Transverse colon (tissue), 4 donors: ENCODE data around the gene DYNC1H1. TPM values are rescaled to one million over a fixed set of nuclear protein-coding genes. Genes with fewer than 3 reads are reported as not detected.

Source experiments
- DNase-seq: peaks from one replicate; pipeline ENCODE4 v3.0.0-alpha.2; 2019
- H3K27ac ChIP-seq, 4 donors: fragments of 200-600 bp; sonication (generic); 2 replicates each; pipeline ENCODE4 v1.5.1; 2016 to 2018; ENCODE audit warnings: inconsistent platforms in 4 of 4
- H3K27me3 ChIP-seq: fragments of 200-600 bp; sonication (generic); 2 replicates; pipeline ENCODE4 v1.5.1; 2017; ENCODE audit warnings: inconsistent platforms
- H3K36me3 ChIP-seq, 4 donors: fragments of 200-600 bp; sonication (generic); 2 replicates each; pipeline ENCODE4 v1.5.1; 2017 to 2019; ENCODE audit warnings: inconsistent platforms in 4 of 4
- H3K4me1 ChIP-seq, 4 donors: fragments of 200-600 bp; sonication (generic); 2 replicates each; pipeline ENCODE4 v1.5.1; 2017 to 2020; ENCODE audit warnings: inconsistent platforms in 4 of 4
- H3K4me3 ChIP-seq, 4 donors: fragments of 200-600 bp; sonication (generic); 1 replicate in 1 of 4; 2 replicates in 3 of 4; pipeline versions ENCODE4 v1.5.1 to v1.6.1; 2017 to 2019; ENCODE audit warnings: inconsistent platforms in 4 of 4
- H3K9me3 ChIP-seq, 2 donors: fragments of 200-600 bp; sonication (generic); 2 replicates each; pipeline ENCODE4 v1.5.1; 2017 to 2019; ENCODE audit warnings: inconsistent platforms in 2 of 2
- EP300 ChIP-seq: sonication (generic); formaldehyde crosslinking; IDR thresholded peaks from one replicate; pipeline ENCODE4 v1.6.1; 2017; ENCODE audit warnings: antibody characterized with exemption, low read depth
- POLR2A ChIP-seq: fragments of 450-650 bp; IDR thresholded peaks from one replicate; pipeline ENCODE4 v1.6.1; 2016; ENCODE audit warnings: antibody characterized with exemption, mild to moderate bottlenecking, moderate library complexity
- POLR2AphosphoS5 ChIP-seq, 3 donors: sonication (generic); formaldehyde crosslinking; IDR thresholded peaks; one replicate each; pipeline ENCODE4 v1.6.1; 2016; ENCODE audit warnings: antibody characterized with exemption in 3 of 3
- WGBS, 2 donors: methylation state at CpG; one replicate each; pipeline ENCODE4 v1.1.5; 2018; ENCODE audit warnings: low coverage in 1 of 2; 5-methylcytosine and 5-hydroxymethylcytosine counted together
- in situ Hi-C, 4 donors: fragments of 200-750 bp; cut with MboI; loops; one replicate each; pipeline versions ENCODE4 v1.15.0 to v1.15.1; 2017; ENCODE audit warnings: low sequenced_read_pairs in 3 of 4, low pct_ligation_motif_present in 1 of 4, low pct_unique_long_range_greater_than_20kb in 1 of 4
- intact Hi-C: fragments of 100-400 bp; cut with DNase I; formaldehyde crosslinking; loops from one replicate; pipeline ENCODE4 v1.15.1; 2023; ENCODE audit warnings: low total_unique reads
- total RNA-seq, 4 donors: library from RNA; depleted of rRNA; stranded (reverse); fragments of >200 nt; gene quantifications; one replicate each; pipeline ENCODE4 v1.1.0, GENCODE V29; 2016
- TF ChIP-seq, protein P1 (sequence below), 5 experiments: fragments of 200-600 bp in 3 of 5; fragments of 450-650 bp in 2 of 5; sonication (generic) in 3 of 5; IDR thresholded peaks; 1 replicate in 2 of 5; 2 replicates in 3 of 5; pipeline ENCODE4 v1.5.1; 2016 to 2017; ENCODE audit warnings: antibody characterized with exemption in 5 of 5, inconsistent platforms in 3 of 5, mild to moderate bottlenecking in 2 of 5, moderate library complexity in 1 of 5

DYNC1H1 gene
- total RNA-seq, 4 donors from 2014 or later: 471 to 647 (median 482) TPM

DNA sequence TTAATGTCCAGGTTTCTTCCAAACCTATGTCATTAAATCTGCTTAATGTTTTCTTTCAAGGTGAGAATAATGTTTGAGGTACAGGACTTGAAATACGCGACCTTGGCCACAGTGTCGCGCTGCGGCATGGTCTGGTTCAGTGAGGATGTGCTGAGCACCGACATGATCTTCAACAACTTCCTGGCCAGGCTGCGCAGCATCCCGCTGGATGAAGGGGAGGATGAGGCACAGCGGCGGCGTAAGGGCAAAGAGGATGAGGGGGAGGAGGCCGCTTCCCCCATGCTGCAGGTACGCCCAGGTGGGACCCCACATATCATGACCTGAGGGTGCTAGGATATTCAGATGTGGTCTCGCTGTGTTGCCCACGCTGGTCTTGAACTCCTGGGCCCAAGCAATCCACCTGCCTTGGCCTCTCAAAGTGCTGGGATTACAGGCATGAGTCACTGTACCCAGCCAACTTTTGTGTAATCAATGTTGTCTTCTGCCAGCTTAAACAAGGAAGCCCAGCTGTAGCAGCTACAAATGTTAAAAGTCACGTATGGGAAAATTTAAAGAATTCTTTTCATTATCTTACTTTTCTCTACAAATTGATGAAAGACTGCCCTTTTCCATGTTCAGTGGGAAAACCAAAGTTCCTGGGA, 50.8 kb downstream of the DYNC1H1 start:
- no peaks in the 10 kb centered on the region for H3K4me1 ChIP-seq
- H3K36me3 ChIP-seq: peaks cover 0 to 92% (median 47%) of the 10 kb centered on the region in 4 donors
- no peaks in the 10 kb centered on the region for H3K9me3 ChIP-seq
- WGBS, 2 donors: 86 to 94% methylated on average over 2 to 16 of the region's 16 CpGs
- in situ Hi-C loops: no loop called here
- no peak for DNase-seq
- H3K27ac ChIP-seq: no peak overlapping the region
- H3K4me3 ChIP-seq: no peak overlapping the region
- TF ChIP-seq EP300 (no peak), POLR2AphosphoS5 (IDR thresholded peaks at IDR 0.05) (no peak), POLR2A (no peak)
- TF ChIP-seq, protein P1, sequence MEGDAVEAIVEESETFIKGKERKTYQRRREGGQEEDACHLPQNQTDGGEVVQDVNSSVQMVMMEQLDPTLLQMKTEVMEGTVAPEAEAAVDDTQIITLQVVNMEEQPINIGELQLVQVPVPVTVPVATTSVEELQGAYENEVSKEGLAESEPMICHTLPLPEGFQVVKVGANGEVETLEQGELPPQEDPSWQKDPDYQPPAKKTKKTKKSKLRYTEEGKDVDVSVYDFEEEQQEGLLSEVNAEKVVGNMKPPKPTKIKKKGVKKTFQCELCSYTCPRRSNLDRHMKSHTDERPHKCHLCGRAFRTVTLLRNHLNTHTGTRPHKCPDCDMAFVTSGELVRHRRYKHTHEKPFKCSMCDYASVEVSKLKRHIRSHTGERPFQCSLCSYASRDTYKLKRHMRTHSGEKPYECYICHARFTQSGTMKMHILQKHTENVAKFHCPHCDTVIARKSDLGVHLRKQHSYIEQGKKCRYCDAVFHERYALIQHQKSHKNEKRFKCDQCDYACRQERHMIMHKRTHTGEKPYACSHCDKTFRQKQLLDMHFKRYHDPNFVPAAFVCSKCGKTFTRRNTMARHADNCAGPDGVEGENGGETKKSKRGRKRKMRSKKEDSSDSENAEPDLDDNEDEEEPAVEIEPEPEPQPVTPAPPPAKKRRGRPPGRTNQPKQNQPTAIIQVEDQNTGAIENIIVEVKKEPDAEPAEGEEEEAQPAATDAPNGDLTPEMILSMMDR (IDR thresholded peaks at IDR 0.05): no peak
- no peaks in the 10 kb centered on the region for H3K27me3 ChIP-seq
- intact Hi-C loops: no loop called here

GRCh38 chr14:102015771-102016170, 51.4 kb downstream of the DYNC1H1 start:
- no peak overlapping the region for H3K27ac ChIP-seq
- peaks cover 0 to 92% (median 47%) of the 10 kb centered on the region in 4 donors for H3K36me3 ChIP-seq
- DNase-seq: no peak
- H3K27me3 ChIP-seq: no peaks in the 10 kb centered on the region
- no peaks in the 10 kb centered on the region for H3K9me3 ChIP-seq
- in situ Hi-C loops (no loop called here), intact Hi-C loops (no loop called here)
- TF ChIP-seq EP300 (no peak), POLR2A (no peak), POLR2AphosphoS5 (IDR thresholded peaks at IDR 0.05) (no peak)
- TF ChIP-seq, protein P1 (IDR thresholded peaks at IDR 0.05): no peak
- no peaks in the 10 kb centered on the region for H3K4me1 ChIP-seq
- H3K4me3 ChIP-seq: no peak overlapping the region
- 97% methylated on average over 19 of the region's 19 CpGs; no CpG with 5 or more reads in 1 of the 2 donors for WGBS, 2 donors

DNA sequence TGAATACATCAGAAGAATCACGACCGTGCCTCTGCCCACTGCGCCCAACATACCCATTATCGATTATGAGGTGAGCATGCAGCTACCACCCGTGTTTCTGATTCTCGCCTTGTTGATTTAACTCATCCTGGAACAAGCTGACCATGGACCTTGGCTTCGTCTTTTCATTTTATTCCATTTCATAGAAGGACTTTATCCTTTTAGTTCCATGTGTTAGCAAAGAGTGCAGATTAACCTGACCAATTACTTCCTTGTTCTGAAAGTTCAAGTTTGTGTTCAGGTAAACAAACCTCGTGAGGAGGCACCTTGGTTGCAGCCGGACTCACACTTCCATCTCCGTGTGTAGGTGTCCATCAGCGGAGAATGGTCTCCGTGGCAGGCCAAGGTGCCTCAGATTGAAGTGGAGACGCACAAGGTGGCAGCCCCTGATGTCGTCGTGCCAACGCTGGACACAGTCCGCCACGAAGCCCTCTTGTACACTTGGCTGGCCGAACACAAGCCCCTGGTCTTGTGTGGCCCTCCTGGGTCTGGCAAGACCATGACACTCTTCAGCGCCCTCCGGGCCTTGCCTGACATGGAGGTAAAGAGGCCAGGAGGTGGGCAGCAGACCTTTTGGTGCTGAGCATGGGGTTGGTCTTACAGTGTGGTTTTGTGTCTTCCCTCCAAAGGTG, 52.2 kb downstream of the DYNC1H1 start:
- no peak overlapping the region for H3K4me3 ChIP-seq
- intact Hi-C loops (no loop called here), in situ Hi-C loops (no loop called here)
- WGBS, 2 donors: 84 to 92% methylated on average over 5 to 21 of the region's 21 CpGs
- H3K4me1 ChIP-seq: no peaks in the 10 kb centered on the region
- no peaks in the 10 kb centered on the region for H3K27me3 ChIP-seq
- H3K27ac ChIP-seq: no peak overlapping the region
- H3K36me3 ChIP-seq: peaks cover 0 to 92% (median 47%) of the 10 kb centered on the region in 4 donors
- TF ChIP-seq, protein P1 (IDR thresholded peaks at IDR 0.05): no peak
- TF ChIP-seq POLR2A (no peak), POLR2AphosphoS5 (IDR thresholded peaks at IDR 0.05) (no peak), EP300 (no peak)
- no peak for DNase-seq
- no peaks in the 10 kb centered on the region for H3K9me3 ChIP-seq

- WGBS, 2 donors: 94 to 95% methylated on average over 2 to 19 of the region's 19 CpGs
- no peak for DNase-seq
- H3K27ac ChIP-seq: no peak overlapping the region
- H3K4me3 ChIP-seq: no peak overlapping the region
- intact Hi-C loops (no loop called here), in situ Hi-C loops (no loop called here)
- TF ChIP-seq POLR2A: no peak
- no peak for TF ChIP-seq POLR2AphosphoS5 (IDR thresholded peaks at IDR 0.05)
- TF ChIP-seq EP300: no peak
- TF ChIP-seq, protein P1 (IDR thresholded peaks at IDR 0.05): no peak
- H3K9me3 ChIP-seq: no peaks in the 10 kb centered on the region
- H3K4me1 ChIP-seq: no peaks in the 10 kb centered on the region
- H3K27me3 ChIP-seq: no peaks in the 10 kb centered on the region
- peaks cover 0 to 92% (median 47%) of the 10 kb centered on the region in 4 donors for H3K36me3 ChIP-seq
These were observed 53.9 kb downstream of the DYNC1H1 start for GRCh38 chr14:102018251-102018650.
